Common myeloid progenitor, CD34-positive (primary cell): ENCODE results near the gene ARHGAP26.
A peak's percentile ranks its signal among the peaks of the same experiment; 100 is the strongest.

Source experiments
- CTCF ChIA-PET: fragments of 350-600 bp; sonication (Branson Sonifier 250); formaldehyde crosslinking; loops from one replicate; lab custom pipeline; 2021; ENCODE audit warnings: antibody characterized with exemption; lab: Charles Lee
- POLR2A ChIA-PET: fragments of 350-600 bp; sonication (Branson Sonifier 250); formaldehyde crosslinking; loops from one replicate; lab custom pipeline; 2021; ENCODE audit warnings: antibody characterized with exemption; lab: Charles Lee
- DNase-seq, 3 donors: peaks; one replicate each; pipeline versions ENCODE4 v3.0.0 to v3.0.0-alpha.2; 2013
- H3K27ac ChIP-seq, 2 experiments: 1 replicate in 1 of 2; 2 replicates in 1 of 2; pipeline ENCODE4 v1.7.0; 2013; ENCODE audit warnings: inconsistent platforms in 2 of 2, low read length in 2 of 2, mild to moderate bottlenecking in 2 of 2, low read depth in 1 of 2, moderate library complexity in 1 of 2; ENCODE audit not compliant: severe bottlenecking in 2 of 2, insufficient read depth in 1 of 2, poor library complexity in 1 of 2
- H3K27me3 ChIP-seq, 5 experiments: replicated peaks in 2 of 5; 1 replicate in 3 of 5; 2 replicates in 2 of 5; pipeline versions ENCODE4 v1.6.1 to v1.7.0; 2013; ENCODE audit warnings: low read length in 4 of 5, mild to moderate bottlenecking in 2 of 5, moderate library complexity in 2 of 5, inconsistent platforms in 1 of 5; ENCODE audit not compliant: insufficient read depth in 5 of 5, control insufficient read depth in 4 of 5
- H3K36me3 ChIP-seq, 4 experiments: 1 replicate in 2 of 4; 2 replicates in 2 of 4; pipeline versions ENCODE4 v1.6.1 to v1.7.0; 2013; ENCODE audit warnings: low read length in 3 of 4, control low read depth in 1 of 4, mild to moderate bottlenecking in 1 of 4; ENCODE audit not compliant: control insufficient read depth in 4 of 4, insufficient read depth in 4 of 4
- H3K4me1 ChIP-seq, 4 experiments: 1 replicate in 3 of 4; 2 replicates in 1 of 4; pipeline versions ENCODE4 v1.6.1 to v1.7.1; 2013; ENCODE audit warnings: low read length in 3 of 4, mild to moderate bottlenecking in 3 of 4, control low read depth in 1 of 4, inconsistent platforms in 1 of 4, moderate library complexity in 1 of 4; ENCODE audit not compliant: control insufficient read depth in 4 of 4, insufficient read depth in 4 of 4; ENCODE audit errors: control extremely low read depth in 1 of 4
- H3K4me3 ChIP-seq, 7 experiments: 1 replicate in 4 of 7; 2 replicates in 3 of 7; pipeline versions ENCODE4 v1.5.1 to v1.7.0; 2013; ENCODE audit warnings: mild to moderate bottlenecking in 7 of 7, low read length in 6 of 7, moderate library complexity in 6 of 7, inconsistent platforms in 2 of 7, low read depth in 2 of 7, control low read depth in 1 of 7; ENCODE audit not compliant: insufficient read depth in 4 of 7, control insufficient read depth in 1 of 7; ENCODE audit errors: extremely low read depth in 1 of 7
- H3K9me3 ChIP-seq, 5 experiments: 1 replicate in 4 of 5; 2 replicates in 1 of 5; pipeline versions ENCODE4 v1.6.1 to v1.7.1; 2013; ENCODE audit warnings: low read length in 4 of 5, mild to moderate bottlenecking in 2 of 5, inconsistent platforms in 1 of 5, low read depth in 1 of 5, moderate library complexity in 1 of 5; ENCODE audit not compliant: control insufficient read depth in 4 of 5, insufficient read depth in 2 of 5; ENCODE audit errors: control extremely low read depth in 1 of 5
- WGBS: methylation state at CpG from one replicate; pipeline ENCODE4 v1.1.5; 2013; ENCODE audit not compliant: insufficient coverage; 5-methylcytosine and 5-hydroxymethylcytosine counted together

The ARHGAP26 gene

GRCh38 chr5:143205883-143206195 is 435.7 kb downstream of the ARHGAP26 start:
- peaks cover 0 to 2% (median 0%) of the 10 kb centered on the region in 4 experiments for H3K36me3 ChIP-seq
- 100% methylated on average over 2 of the region's 3 CpGs for WGBS
- no peak for DNase-seq
- ChIA-PET CTCF (no interaction called here), POLR2A (no interaction called here)
- no peaks in the 10 kb centered on the region for H3K27me3 ChIP-seq
- H3K4me1 ChIP-seq = peaks cover 0 to 10% (median 3%) of the 10 kb centered on the region in 4 experiments
- H3K4me3 ChIP-seq = no peak overlapping the region
- H3K9me3 ChIP-seq = peaks cover 0 to 3% (median 0%) of the 10 kb centered on the region in 5 experiments
- no peak overlapping the region for H3K27ac ChIP-seq

GRCh38 chr5:143206196-143207053 is 436.2 kb downstream of the ARHGAP26 start:
- ChIA-PET POLR2A (no interaction called here), CTCF (no interaction called here)
- Histone ChIP-seq H3K4me3 (no peak overlapping the region), H3K4me1 (peaks cover 0 to 10% (median 3%) of the 10 kb centered on the region in 4 experiments), H3K27me3 (no peaks in the 10 kb centered on the region), H3K36me3 (peaks cover 0 to 2% (median 0%) of the 10 kb centered on the region in 4 experiments), H3K27ac (no peak overlapping the region), H3K9me3 (peaks cover 0 to 3% (median 0%) of the 10 kb centered on the region in 5 experiments)
- DNase-seq = no peak
- 97% methylated on average over 17 of the region's 19 CpGs for WGBS

GRCh38 chr5:143207058-143207457 is 436.9 kb downstream of the ARHGAP26 start:
- no peak overlapping the region for H3K27ac ChIP-seq
- DNase-seq = no peak
- H3K36me3 ChIP-seq = peaks cover 0 to 2% (median 0%) of the 10 kb centered on the region in 4 experiments
- ChIA-PET CTCF (no interaction called here), POLR2A (no interaction called here)
- H3K4me1 ChIP-seq = peaks cover 0 to 10% (median 3%) of the 10 kb centered on the region in 4 experiments
- WGBS = 97% methylated on average over 13 of the region's 13 CpGs
- no peak overlapping the region for H3K4me3 ChIP-seq
- peaks cover 0 to 3% (median 0%) of the 10 kb centered on the region in 5 experiments for H3K9me3 ChIP-seq
- H3K27me3 ChIP-seq = no peaks in the 10 kb centered on the region

GRCh38 chr5:143207563-143208364 is 437.6 kb downstream of the ARHGAP26 start:
- POLR2A ChIA-PET = interaction anchor here (0.7 kb wide), 1 partner anchor 163 kb away, joined by 3 read pairs; no protein-coding TSS in a partner anchor
- peaks cover 0 to 10% (median 3%) of the 10 kb centered on the region in 4 experiments for H3K4me1 ChIP-seq
- DNase-seq = peak; percentile 48 to 82 (median 73)
- no peaks in the 10 kb centered on the region for H3K27me3 ChIP-seq
- H3K27ac ChIP-seq = peak overlapping the region in 1 of 2 experiments; percentile 65
- CTCF ChIA-PET = interaction anchor here (1.2 to 1.4 kb wide), 2 partner anchors 12 to 53 kb away, joined by 3 read pairs; no protein-coding TSS in a partner anchor
- H3K4me3 ChIP-seq = no peak overlapping the region
- H3K36me3 ChIP-seq = peaks cover 0 to 2% (median 0%) of the 10 kb centered on the region in 4 experiments
- no peaks in the 10 kb centered on the region for H3K9me3 ChIP-seq
- WGBS = 76% methylated on average over 9 of the region's 13 CpGs

GRCh38 chr5:143208365-143208641 is 438.1 kb downstream of the ARHGAP26 start:
- no peak overlapping the region for H3K4me3 ChIP-seq
- no peak for DNase-seq
- no peaks in the 10 kb centered on the region for H3K27me3 ChIP-seq
- H3K4me1 ChIP-seq = peaks cover 0 to 10% (median 3%) of the 10 kb centered on the region in 4 experiments
- no peaks in the 10 kb centered on the region for H3K9me3 ChIP-seq
- H3K27ac ChIP-seq = peak overlapping the region in 1 of 2 experiments; percentile 65
- no CpG with 5 or more reads among the region's 2 CpGs for WGBS
- ChIA-PET POLR2A (interaction anchor here (0.7 kb wide), 1 partner anchor 164 kb away, joined by 3 read pairs; no protein-coding TSS in a partner anchor), CTCF (interaction anchor here (1.2 to 1.4 kb wide), 2 partner anchors 11 to 53 kb away, joined by 3 read pairs; no protein-coding TSS in a partner anchor)
- H3K36me3 ChIP-seq = peaks cover 0 to 2% (median 0%) of the 10 kb centered on the region in 4 experiments

GRCh38 chr5:143208781-143209510 is 438.8 kb downstream of the ARHGAP26 start:
- peaks cover 0 to 10% (median 3%) of the 10 kb centered on the region in 4 experiments for H3K4me1 ChIP-seq
- no peaks in the 10 kb centered on the region for H3K27me3 ChIP-seq
- H3K4me3 ChIP-seq = no peak overlapping the region
- H3K27ac ChIP-seq = peak overlapping the region in 1 of 2 experiments; percentile 65
- no peaks in the 10 kb centered on the region for H3K9me3 ChIP-seq
- peaks cover 0 to 2% (median 0%) of the 10 kb centered on the region in 4 experiments for H3K36me3 ChIP-seq
- ChIA-PET CTCF (interaction anchor here (0.9 to 1.4 kb wide), 5 partner anchors 9 to 100 kb away, joined by 3 to 4 read pairs (median 3); no protein-coding TSS in a partner anchor), POLR2A (no interaction called here)
- WGBS = 83% methylated on average over 2 of the region's 2 CpGs
- DNase-seq = no peak
